ENCODE results near the gene ZFYVE27.

ZFYVE27 gene

GRCh38 chr10:97777143-97777542, 40.2 kb downstream of the ZFYVE27 start:
- H4K20me1 ChIP-seq (ENCODE audit: insufficient read depth, low read length): no peaks in the 10 kb centered on the region
- TF ChIP-seq EZH2phosphoT487 (IDR thresholded peaks at IDR 0.05; ENCODE audit: low read length) (no peak), EZH2 (optimal IDR thresholded peaks at IDR 0.05; ENCODE audit: low read depth, low read length) (no peak), CTCF (IDR thresholded peaks at IDR 0.05; ENCODE audit: low read length) (no peak)

GRCh38 chr10:97778452-97779302, 41.7 kb downstream of the ZFYVE27 start:
- H3K9ac ChIP-seq (ENCODE audit: low read length): no peak overlapping the region
- no peak for TF ChIP-seq EZH2phosphoT487 (IDR thresholded peaks at IDR 0.05; ENCODE audit: low read length)
- TF ChIP-seq CTCF (IDR thresholded peaks at IDR 0.05; ENCODE audit: low read length): no peak
- no peak for TF ChIP-seq EZH2 (optimal IDR thresholded peaks at IDR 0.05; ENCODE audit: low read depth, low read length)
- H3K4me1 ChIP-seq (ENCODE audit: low read length): no peaks in the 10 kb centered on the region
- H3K27me3 ChIP-seq (replicated peaks; ENCODE audit: insufficient read depth, low read length): peaks cover 32% of the 10 kb centered on the region
- no peak overlapping the region for H3K4me2 ChIP-seq (ENCODE audit: low read depth, low read length)
- H3K79me2 ChIP-seq (ENCODE audit: low read length): no peaks in the 10 kb centered on the region
- no peak overlapping the region for H3K27ac ChIP-seq (ENCODE audit: low read length)
- no peaks in the 10 kb centered on the region for H3K9me3 ChIP-seq (replicated peaks; ENCODE audit: insufficient read depth, low read length)
- no peaks in the 10 kb centered on the region for H3F3A ChIP-seq (ENCODE audit: insufficient read depth, low read length)
- no peaks in the 10 kb centered on the region for H3K36me3 ChIP-seq (replicated peaks; ENCODE audit: insufficient read depth, low read length)
- H3K4me3 ChIP-seq (ENCODE audit: low read length): no peak overlapping the region
- H2AFZ ChIP-seq (ENCODE audit: low read length): no peak overlapping the region
- no peaks in the 10 kb centered on the region for H3K9me2 ChIP-seq (replicated peaks; ENCODE audit: insufficient read depth, low read length)
- H4K20me1 ChIP-seq (ENCODE audit: insufficient read depth, low read length): no peaks in the 10 kb centered on the region
- no peak for DNase-seq

More at GRCh38 chr10:97777143-97777542, 40.2 kb downstream of the ZFYVE27 start:
- H3K4me3 ChIP-seq (ENCODE audit: low read length): no peak overlapping the region
- H3K27me3 ChIP-seq (replicated peaks; ENCODE audit: insufficient read depth, low read length): peaks cover 46% of the 10 kb centered on the region
- no peaks in the 10 kb centered on the region for H3K79me2 ChIP-seq (ENCODE audit: low read length)
- DNase-seq: no peak
- H2AFZ ChIP-seq (ENCODE audit: low read length): no peak overlapping the region
- H3K36me3 ChIP-seq (replicated peaks; ENCODE audit: insufficient read depth, low read length): no peaks in the 10 kb centered on the region
- H3K9me3 ChIP-seq (replicated peaks; ENCODE audit: insufficient read depth, low read length): no peaks in the 10 kb centered on the region
- H3K9ac ChIP-seq (ENCODE audit: low read length): no peak overlapping the region
- no peaks in the 10 kb centered on the region for H3K9me2 ChIP-seq (replicated peaks; ENCODE audit: insufficient read depth, low read length)
- no peaks in the 10 kb centered on the region for H3F3A ChIP-seq (ENCODE audit: insufficient read depth, low read length)
- no peak overlapping the region for H3K4me2 ChIP-seq (ENCODE audit: low read depth, low read length)
- H3K4me1 ChIP-seq (ENCODE audit: low read length): no peaks in the 10 kb centered on the region
- no peak overlapping the region for H3K27ac ChIP-seq (ENCODE audit: low read length)

- Histone ChIP-seq H3K9ac (ENCODE audit: low read length) (no peak overlapping the region), H3F3A (ENCODE audit: insufficient read depth, low read length) (no peaks in the 10 kb centered on the region), H3K27ac (ENCODE audit: low read length) (no peak overlapping the region), H3K4me1 (ENCODE audit: low read length) (no peaks in the 10 kb centered on the region), H3K9me2 (replicated peaks; ENCODE audit: insufficient read depth, low read length) (no peaks in the 10 kb centered on the region), H3K36me3 (replicated peaks; ENCODE audit: insufficient read depth, low read length) (no peaks in the 10 kb centered on the region), H3K4me2 (ENCODE audit: low read depth, low read length) (no peak overlapping the region), H3K79me2 (ENCODE audit: low read length) (no peaks in the 10 kb centered on the region), H4K20me1 (ENCODE audit: insufficient read depth, low read length) (no peaks in the 10 kb centered on the region), H3K9me3 (replicated peaks; ENCODE audit: insufficient read depth, low read length) (no peaks in the 10 kb centered on the region), H3K27me3 (replicated peaks; ENCODE audit: insufficient read depth, low read length) (peaks cover 31% of the 10 kb centered on the region), H2AFZ (ENCODE audit: low read length) (no peak overlapping the region), H3K4me3 (ENCODE audit: low read length) (no peak overlapping the region)
- DNase-seq: no peak
- TF ChIP-seq CTCF (IDR thresholded peaks at IDR 0.05; ENCODE audit: low read length) (no peak), EZH2phosphoT487 (IDR thresholded peaks at IDR 0.05; ENCODE audit: low read length) (no peak)
Observed at GRCh38 chr10:97779492-97779891, 42.6 kb downstream of the ZFYVE27 start.

Data from MM.1S (cell line).